ENCODE results near the gene GORAB.

Gene GORAB

GRCh38 chr1:170592591-170593111 lies 60.7 kb downstream of the GORAB start:
- no peak for DNase-seq (ENCODE audit: low spot score)

- no peak for DNase-seq (ENCODE audit: low spot score)
Measured at GRCh38 chr1:170593173-170594011, 61.4 kb downstream of the GORAB start.

- DNase-seq (ENCODE audit: low spot score): no peak
Measured at GRCh38 chr1:170594066-170594626, 62.2 kb downstream of the GORAB start.

- DNase-seq (ENCODE audit: low spot score): no peak
Measured at GRCh38 chr1:170596701-170597100, 64.7 kb downstream of the GORAB start.

GRCh38 chr1:170598618-170599017 lies 66.7 kb downstream of the GORAB start:
- DNase-seq (ENCODE audit: low spot score): no peak

- no peak for DNase-seq (ENCODE audit: low spot score)
Measured at GRCh38 chr1:170599033-170599432, 67.1 kb downstream of the GORAB start.

GRCh38 chr1:170601866-170602265 lies 69.9 kb downstream of the GORAB start:
- no peak for DNase-seq (ENCODE audit: low spot score)
